ENCODE measurements around the gene COPA. TPM values are rescaled to one million over a fixed set of nuclear protein-coding genes. Genes with fewer than 3 reads are reported as not detected.

The COPA gene
- total RNA-seq, 2 donors from 2014 or later: 154 to 163 TPM

- intact Hi-C loops (cut with DNase I): no loop called here
- no peak overlapping the region for H3K9ac ChIP-seq (ENCODE audit: low read depth in 2 of 2, low read length in 2 of 2)
- DNase-seq: no peak
- TF ChIP-seq, protein P1, sequence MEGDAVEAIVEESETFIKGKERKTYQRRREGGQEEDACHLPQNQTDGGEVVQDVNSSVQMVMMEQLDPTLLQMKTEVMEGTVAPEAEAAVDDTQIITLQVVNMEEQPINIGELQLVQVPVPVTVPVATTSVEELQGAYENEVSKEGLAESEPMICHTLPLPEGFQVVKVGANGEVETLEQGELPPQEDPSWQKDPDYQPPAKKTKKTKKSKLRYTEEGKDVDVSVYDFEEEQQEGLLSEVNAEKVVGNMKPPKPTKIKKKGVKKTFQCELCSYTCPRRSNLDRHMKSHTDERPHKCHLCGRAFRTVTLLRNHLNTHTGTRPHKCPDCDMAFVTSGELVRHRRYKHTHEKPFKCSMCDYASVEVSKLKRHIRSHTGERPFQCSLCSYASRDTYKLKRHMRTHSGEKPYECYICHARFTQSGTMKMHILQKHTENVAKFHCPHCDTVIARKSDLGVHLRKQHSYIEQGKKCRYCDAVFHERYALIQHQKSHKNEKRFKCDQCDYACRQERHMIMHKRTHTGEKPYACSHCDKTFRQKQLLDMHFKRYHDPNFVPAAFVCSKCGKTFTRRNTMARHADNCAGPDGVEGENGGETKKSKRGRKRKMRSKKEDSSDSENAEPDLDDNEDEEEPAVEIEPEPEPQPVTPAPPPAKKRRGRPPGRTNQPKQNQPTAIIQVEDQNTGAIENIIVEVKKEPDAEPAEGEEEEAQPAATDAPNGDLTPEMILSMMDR (IDR thresholded peaks at IDR 0.05): no peak
- no peaks in the 10 kb centered on the region for H3K9me3 ChIP-seq
- H3K4me3 ChIP-seq: no peak overlapping the region
- H3K27me3 ChIP-seq: no peaks in the 10 kb centered on the region
- H3K4me1 ChIP-seq: no peaks in the 10 kb centered on the region
- no peak overlapping the region for H3K27ac ChIP-seq
- H3K36me3 ChIP-seq: peaks cover 4% of the 10 kb centered on the region
Observed at GRCh38 chr1:160244209-160244608, 98.8 kb downstream of the COPA start.

DNA sequence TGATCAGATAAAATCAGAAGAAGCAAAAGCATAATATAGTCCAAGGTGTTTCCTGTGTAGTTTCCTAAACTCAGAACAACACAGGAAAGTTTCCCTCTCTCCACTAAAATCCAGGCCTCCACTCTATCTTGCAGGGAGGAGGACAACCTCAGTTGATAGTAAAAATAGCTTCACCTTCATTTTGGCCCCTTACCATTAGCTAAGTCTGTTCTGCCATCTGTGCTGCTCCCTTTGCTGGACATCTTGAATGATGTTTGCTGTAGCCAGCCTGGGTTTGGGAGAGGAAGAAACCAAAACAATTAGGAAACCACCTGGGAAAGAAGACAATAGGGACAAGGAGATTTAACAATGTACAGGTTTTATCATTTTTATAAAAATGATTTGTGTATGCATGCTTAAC, 99.3 kb downstream of the COPA start:
- no peak for DNase-seq
- H3K9me3 ChIP-seq: no peaks in the 10 kb centered on the region
- no peak overlapping the region for H3K27ac ChIP-seq
- H3K4me3 ChIP-seq: no peak overlapping the region
- H3K27me3 ChIP-seq: no peaks in the 10 kb centered on the region
- no peaks in the 10 kb centered on the region for H3K4me1 ChIP-seq
- no peak overlapping the region for H3K9ac ChIP-seq (ENCODE audit: low read depth in 2 of 2, low read length in 2 of 2)
- intact Hi-C loops (cut with DNase I): no loop called here
- peaks cover 4% of the 10 kb centered on the region for H3K36me3 ChIP-seq
- TF ChIP-seq, protein P1 (IDR thresholded peaks at IDR 0.05): no peak

GRCh38 chr1:160239582-160240299, 103.3 kb downstream of the COPA start:
- intact Hi-C loops (cut with DNase I): no loop called here
- no peak for DNase-seq
- no peak overlapping the region for H3K9ac ChIP-seq (ENCODE audit: low read depth in 2 of 2, low read length in 2 of 2)

More at GRCh38 chr1:160239582-160240299, 103.3 kb downstream of the COPA start:
- Histone ChIP-seq H3K4me1 (no peaks in the 10 kb centered on the region), H3K27ac (no peak overlapping the region), H3K27me3 (no peaks in the 10 kb centered on the region), H3K36me3 (peaks cover 19% of the 10 kb centered on the region), H3K9me3 (no peaks in the 10 kb centered on the region), H3K4me3 (no peak overlapping the region)
- TF ChIP-seq, protein P1 (IDR thresholded peaks at IDR 0.05): no peak

Other genes with a start within 250 kb of the COPA start
- 10 to 100 TPM; 53.6 to 60.2 TPM for gene IGSF8, start 244.6 kb downstream of the COPA start, total RNA-seq
- 1 to 10 TPM; 1.5 to 6.1 TPM for gene ATP1A2, start 227.5 kb downstream of the COPA start, total RNA-seq
- not detected for gene ATP1A4, start 191.6 kb downstream of the COPA start, total RNA-seq
- not detected for gene CASQ1, start 152.7 kb downstream of the COPA start, total RNA-seq
- gene PEA15, start 137.9 kb downstream of the COPA start, total RNA-seq: 10 to 100 TPM; 33.0 to 48.3 TPM
- 10 to 100 TPM; 72.0 to 86.1 TPM for gene DCAF8, start 80.7 kb downstream of the COPA start, total RNA-seq
- gene PEX19, start 58.1 kb downstream of the COPA start, total RNA-seq: 10 to 100 TPM; 43.2 to 59.3 TPM
- 10 to 100 TPM; 83.5 to 88.0 TPM for gene NCSTN, start 133 bp upstream of the COPA start, total RNA-seq
- under 1 TPM in 1 of 2 donors, not detected in 1; 0.12 TPM for gene NHLH1, start 23.8 kb upstream of the COPA start, total RNA-seq
- 10 to 100 TPM in 1 of 2 donors, 1 to 10 TPM in 1; 3.9 to 10.3 TPM for gene VANGL2, start 57.3 kb upstream of the COPA start, total RNA-seq
- gene SLAMF6, start 180.0 kb upstream of the COPA start, total RNA-seq: 1 to 10 TPM; 1.1 to 1.4 TPM
- gene CD84, start 236.2 kb upstream of the COPA start, total RNA-seq: 1 to 10 TPM; 1.3 to 3.0 TPM